ENCODE results near the gene RO60. TPM values are rescaled to one million over a fixed set of nuclear protein-coding genes. Genes with fewer than 3 reads are reported as not detected.

Gene RO60
- total RNA-seq, 1 experiment from 2014 or later, result 74.8 TPM

- DNase-seq (ENCODE audit: low read depth, low spot score) (no peak), ATAC-seq (no peak)
- Histone ChIP-seq H3K9me3 (ENCODE audit: control insufficient read depth, insufficient read depth, low read depth, low read length) (no peaks in the 10 kb centered on the region), H3K4me3 (ENCODE audit: low read depth in 2 of 2, low read length in 2 of 2) (no peak overlapping the region), H3K27ac (ENCODE audit: low read length) (no peak overlapping the region), H3K4me1 (ENCODE audit: control insufficient read depth, insufficient read depth, low read length) (peaks cover 35% of the 10 kb centered on the region), H3K36me3 (ENCODE audit: control insufficient read depth, insufficient read depth, low read length) (peaks cover 6% of the 10 kb centered on the region; the same call in 1 of the 2 replicates), H3K27me3 (ENCODE audit: control insufficient read depth, insufficient read depth, low read length) (no peaks in the 10 kb centered on the region)
- no TSS peak for BruUV-seq (replicated peaks)
- in situ Hi-C loops (cut with HindIII; ENCODE audit: low pct_unique_long_range_greater_than_20kb, low sequenced_read_pairs) (no loop called here), intact Hi-C loops (cut with micrococcal nuclease; ENCODE audit: unreplicated experiment) (no loop called here)
- CTCF ChIA-PET, result no interaction called here
- no peak for TF ChIP-seq CTCF (IDR thresholded peaks at IDR 0.05)
- no peak for TF ChIP-seq TCF7L2 (IDR thresholded peaks at IDR 0.05; ENCODE audit: low read depth, low read length)
- no peak for TF ChIP-seq REST (IDR thresholded peaks at IDR 0.05; ENCODE audit: insufficient read depth in 1 of 2, low read depth in 2 of 2, low read length in 1 of 2)
- TF ChIP-seq SIN3A (IDR thresholded peaks at IDR 0.05; ENCODE audit: borderline replicate concordance, insufficient read depth, low read depth, low read length), result no peak
- TF ChIP-seq POLR2AphosphoS5 (IDR thresholded peaks at IDR 0.05; ENCODE audit: low read depth, low read length), result no peak
- POLR2A ChIA-PET, result no interaction called here
Observed at GRCh38 chr1:193108471-193108870, 49.1 kb downstream of the RO60 start.

Other genes starting within 250 kb of the RO60 start
- 42.6 TPM for gene UCHL5, start 252 bp upstream of the RO60 start, total RNA-seq (2021; ENCODE audit: unreplicated experiment)
- 40.1 TPM for gene GLRX2, start 45.8 kb downstream of the RO60 start, total RNA-seq (2021; ENCODE audit: unreplicated experiment)
- gene CDC73, start 62.4 kb downstream of the RO60 start, total RNA-seq (2021; ENCODE audit: unreplicated experiment), result 78.2 TPM
- gene B3GALT2, start 127.0 kb downstream of the RO60 start, total RNA-seq (2021; ENCODE audit: unreplicated experiment), result 0.08 TPM